Upper lobe of right lung (tissue), 1 donor: ENCODE results near the gene MYO15A. TPM values are rescaled to one million over a fixed set of nuclear protein-coding genes. Genes with fewer than 3 reads are reported as not detected.

ENCODE experiments used
- ATAC-seq: fragments of 200-7000 bp; cut with Tn5 transposase; one replicate; pipeline ENCODE4 v1.9.1; 2020; ENCODE audit warnings: mild to moderate bottlenecking, moderate library complexity
- DNase-seq: peaks from one replicate; pipeline ENCODE4 v3.0.0-alpha.2; 2020
- H3K27ac ChIP-seq: fragments of 200-600 bp; one replicate; pipeline ENCODE4 v1.8.0; 2022
- H3K27me3 ChIP-seq: fragments of 200-600 bp; one replicate; pipeline ENCODE4 v1.8.0; 2022; ENCODE audit warnings: mild to moderate bottlenecking
- H3K36me3 ChIP-seq: fragments of 200-600 bp; one replicate; pipeline ENCODE4 v1.8.0; 2022
- H3K4me1 ChIP-seq: fragments of 200-600 bp; one replicate; pipeline ENCODE4 v1.8.0; 2022
- H3K4me3 ChIP-seq: fragments of 200-600 bp; one replicate; pipeline ENCODE4 v1.8.0; 2022; ENCODE audit warnings: mild to moderate bottlenecking
- H3K9me3 ChIP-seq: fragments of 200-600 bp; one replicate; pipeline ENCODE4 v1.8.0; 2022
- intact Hi-C: fragments of 100-400 bp; cut with DNase I; formaldehyde crosslinking; loops from one replicate; pipeline ENCODE4 v1.11.0; 2022
- total RNA-seq: library from RNA; stranded (reverse); fragmentation: NEBNext Ultra II Directional; extraction: Animal tissue kit (Norgen Biotek cat#: 25700); gene quantifications from one replicate; pipeline ENCODE4 v1.2.1, GENCODE V29; 2021
- TF ChIP-seq, protein P1 (sequence below): fragments of 200-600 bp; IDR thresholded peaks from one replicate; pipeline ENCODE4 v1.8.0; 2022; ENCODE audit warnings: antibody characterized with exemption
- donor health status: DM: no; HTN: yes; CAD: no; lungs with severe emphysema.

The MYO15A gene
- total RNA-seq, 1 donor from 2014 or later: 2.8 TPM

DNA sequence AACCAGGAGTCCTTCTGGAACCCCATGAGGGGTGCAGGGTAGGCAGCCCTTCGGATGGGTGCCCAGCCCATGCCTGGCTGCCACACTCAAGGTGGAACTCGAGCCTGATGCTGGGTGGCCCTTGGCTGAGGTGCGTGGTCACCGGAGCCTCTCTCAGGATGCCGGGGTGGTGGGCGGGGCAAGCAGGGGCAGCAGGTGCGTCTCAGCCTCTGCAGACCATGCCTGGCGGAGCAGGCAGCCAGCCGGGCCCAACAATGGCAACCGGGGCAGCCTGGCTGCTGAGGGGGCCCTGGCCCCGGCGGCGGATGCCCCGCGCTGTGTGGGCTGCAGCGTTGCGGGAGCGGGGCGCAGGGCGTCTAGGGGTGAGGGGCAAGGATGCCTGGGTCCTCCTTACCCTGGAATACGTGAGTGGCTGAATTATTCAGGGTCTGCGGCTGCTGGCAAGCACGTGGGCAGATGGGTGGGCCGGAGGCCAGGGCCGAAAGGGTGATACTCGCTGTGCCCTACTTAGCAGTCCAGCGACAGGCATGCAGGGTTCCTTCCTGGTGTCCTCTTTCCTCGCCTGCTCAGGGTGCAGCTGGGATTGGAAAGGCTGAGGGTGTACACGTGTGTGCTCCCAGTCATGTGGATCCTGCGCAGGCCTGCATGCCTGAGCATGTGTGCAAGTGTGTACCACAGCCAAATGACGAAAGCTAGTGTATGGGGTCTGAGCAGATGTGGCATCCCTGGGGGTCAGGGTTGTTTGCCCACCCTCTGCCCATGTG, 14.6 kb downstream of the MYO15A start:
- H3K27ac ChIP-seq: no peak overlapping the region
- no peak overlapping the region for H3K4me3 ChIP-seq
- intact Hi-C loops: no loop called here
- no peaks in the 10 kb centered on the region for H3K9me3 ChIP-seq
- ATAC-seq: no peak
- DNase-seq: no peak
- H3K27me3 ChIP-seq: no peaks in the 10 kb centered on the region
- TF ChIP-seq, protein P1, sequence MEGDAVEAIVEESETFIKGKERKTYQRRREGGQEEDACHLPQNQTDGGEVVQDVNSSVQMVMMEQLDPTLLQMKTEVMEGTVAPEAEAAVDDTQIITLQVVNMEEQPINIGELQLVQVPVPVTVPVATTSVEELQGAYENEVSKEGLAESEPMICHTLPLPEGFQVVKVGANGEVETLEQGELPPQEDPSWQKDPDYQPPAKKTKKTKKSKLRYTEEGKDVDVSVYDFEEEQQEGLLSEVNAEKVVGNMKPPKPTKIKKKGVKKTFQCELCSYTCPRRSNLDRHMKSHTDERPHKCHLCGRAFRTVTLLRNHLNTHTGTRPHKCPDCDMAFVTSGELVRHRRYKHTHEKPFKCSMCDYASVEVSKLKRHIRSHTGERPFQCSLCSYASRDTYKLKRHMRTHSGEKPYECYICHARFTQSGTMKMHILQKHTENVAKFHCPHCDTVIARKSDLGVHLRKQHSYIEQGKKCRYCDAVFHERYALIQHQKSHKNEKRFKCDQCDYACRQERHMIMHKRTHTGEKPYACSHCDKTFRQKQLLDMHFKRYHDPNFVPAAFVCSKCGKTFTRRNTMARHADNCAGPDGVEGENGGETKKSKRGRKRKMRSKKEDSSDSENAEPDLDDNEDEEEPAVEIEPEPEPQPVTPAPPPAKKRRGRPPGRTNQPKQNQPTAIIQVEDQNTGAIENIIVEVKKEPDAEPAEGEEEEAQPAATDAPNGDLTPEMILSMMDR: no peak
- no peaks in the 10 kb centered on the region for H3K36me3 ChIP-seq
- no peaks in the 10 kb centered on the region for H3K4me1 ChIP-seq

DNA sequence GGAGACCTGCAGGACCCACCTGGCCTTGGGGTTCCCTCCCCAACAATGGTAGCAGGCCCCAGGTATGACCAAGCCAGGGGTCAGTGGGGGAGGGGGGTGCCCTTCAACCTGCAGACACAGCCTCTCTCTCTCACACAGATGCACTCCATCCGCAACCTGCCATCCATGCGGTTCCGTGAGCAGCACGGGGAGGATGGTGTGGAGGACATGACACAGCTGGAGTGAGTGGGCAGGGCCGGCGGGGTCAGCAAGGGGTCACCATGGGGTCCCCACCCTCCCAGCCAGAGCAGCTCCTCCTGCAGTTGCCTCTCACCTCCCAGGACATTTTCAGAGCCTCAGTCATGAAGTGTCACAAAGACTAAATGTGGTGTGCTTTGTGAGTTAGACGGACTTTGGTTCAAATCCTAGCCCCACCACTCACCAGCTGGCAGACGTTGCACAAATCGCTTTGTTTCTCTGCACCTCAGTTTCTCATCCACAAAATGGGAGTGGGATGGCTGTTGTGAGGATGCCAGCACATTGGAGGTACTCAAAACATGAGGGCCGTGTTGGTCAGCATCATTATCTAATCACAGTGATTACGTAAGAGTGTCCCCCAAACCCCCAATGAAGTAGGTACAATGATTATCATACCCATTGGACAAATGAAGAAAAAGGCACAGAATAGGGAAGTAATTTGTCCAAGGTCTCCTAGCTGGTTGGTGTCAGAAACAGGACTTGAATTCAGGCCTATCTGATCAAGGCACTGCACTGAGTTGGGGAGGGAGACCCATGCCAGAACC, 16.0 kb downstream of the MYO15A start:
- TF ChIP-seq, protein P1: no peak
- no peak for DNase-seq
- ATAC-seq: no peak
- intact Hi-C loops: no loop called here
- H3K27ac ChIP-seq: no peak overlapping the region
- H3K4me3 ChIP-seq: no peak overlapping the region
- no peaks in the 10 kb centered on the region for H3K36me3 ChIP-seq
- no peaks in the 10 kb centered on the region for H3K27me3 ChIP-seq
- no peaks in the 10 kb centered on the region for H3K4me1 ChIP-seq
- no peaks in the 10 kb centered on the region for H3K9me3 ChIP-seq

DNA sequence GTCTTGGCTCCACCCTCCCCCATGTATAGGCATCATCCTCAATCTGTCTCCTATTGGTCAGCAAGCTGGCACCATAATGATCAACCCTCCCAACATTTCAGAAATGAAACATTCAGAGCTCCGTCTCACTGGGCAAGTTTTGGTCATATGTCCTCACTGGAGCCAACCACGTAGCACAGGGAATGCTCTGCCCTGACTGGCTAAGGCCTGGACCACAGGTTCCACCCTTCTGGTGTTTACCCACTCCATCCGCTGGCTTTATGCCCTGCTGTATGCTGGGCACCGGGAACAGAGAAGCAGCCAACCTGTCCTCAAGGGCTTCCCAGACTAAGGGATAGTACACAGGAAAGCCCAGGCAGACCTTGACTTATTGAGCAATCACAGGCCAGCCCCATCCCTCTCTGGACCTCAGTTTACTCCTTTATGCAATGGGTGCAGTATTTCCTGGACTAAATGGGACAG, 20.5 kb downstream of the MYO15A start:
- TF ChIP-seq, protein P1: no peak
- ATAC-seq (peak; percentile 76), DNase-seq (peak; percentile 76)
- H3K27ac ChIP-seq: no peak overlapping the region
- H3K27me3 ChIP-seq: no peaks in the 10 kb centered on the region
- no peaks in the 10 kb centered on the region for H3K9me3 ChIP-seq
- H3K4me3 ChIP-seq: no peak overlapping the region
- intact Hi-C loops: no loop called here
- H3K4me1 ChIP-seq: no peaks in the 10 kb centered on the region
- no peaks in the 10 kb centered on the region for H3K36me3 ChIP-seq

DNA sequence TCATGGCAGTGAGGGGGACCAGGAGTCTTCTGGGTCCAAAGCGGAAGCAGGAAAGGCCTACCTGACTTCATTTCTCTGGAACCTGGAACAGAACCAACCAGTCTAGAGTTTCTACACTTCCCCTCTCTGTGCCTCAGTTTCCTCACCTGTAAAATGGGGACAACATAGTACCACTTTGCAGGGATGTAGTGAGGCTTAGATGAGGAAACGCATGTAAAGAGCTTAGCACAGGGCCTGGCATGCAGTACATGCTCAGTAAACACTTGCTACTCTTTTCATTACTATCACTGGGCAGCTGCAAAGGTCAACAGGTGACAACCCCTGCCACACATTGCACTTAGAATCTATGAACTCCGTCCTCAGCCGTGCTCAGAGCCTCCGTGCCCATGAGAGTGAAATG, 24.2 kb downstream of the MYO15A start:
- Histone ChIP-seq H3K9me3 (no peaks in the 10 kb centered on the region), H3K27ac (no peak overlapping the region), H3K36me3 (no peaks in the 10 kb centered on the region), H3K4me1 (no peaks in the 10 kb centered on the region), H3K27me3 (no peaks in the 10 kb centered on the region), H3K4me3 (no peak overlapping the region)
- TF ChIP-seq, protein P1: no peak
- ATAC-seq: no peak
- DNase-seq: no peak
- intact Hi-C loops: no loop called here

DNA sequence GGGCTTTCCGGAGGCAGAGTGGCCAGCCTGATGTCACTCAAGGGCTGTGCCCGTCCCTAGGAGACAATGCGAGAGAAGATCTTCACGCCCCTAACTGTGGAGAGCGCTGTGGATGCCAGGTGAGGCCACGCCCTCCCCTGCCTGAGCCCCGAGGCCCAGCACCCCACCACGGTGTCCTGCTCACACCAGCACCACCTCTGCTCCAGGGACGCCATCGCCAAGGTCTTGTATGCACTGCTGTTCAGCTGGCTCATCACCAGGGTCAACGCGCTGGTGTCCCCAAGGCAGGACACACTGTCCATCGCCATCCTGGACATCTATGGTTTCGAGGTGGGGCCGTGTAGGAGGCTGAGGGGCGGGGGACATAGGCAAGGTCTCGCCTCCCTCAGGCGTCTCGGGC, 27.8 kb downstream of the MYO15A start:
- TF ChIP-seq, protein P1: no peak
- Histone ChIP-seq H3K27me3 (no peaks in the 10 kb centered on the region), H3K27ac (no peak overlapping the region), H3K9me3 (no peaks in the 10 kb centered on the region), H3K36me3 (no peaks in the 10 kb centered on the region), H3K4me3 (no peak overlapping the region), H3K4me1 (no peaks in the 10 kb centered on the region)
- intact Hi-C loops: no loop called here
- DNase-seq: no peak
- no peak for ATAC-seq
